Nucleus accumbens (tissue), 56 donors: Measurements from ENCODE around the gene CCDC126.
"Not testable (repeated sequence)": the region's sequence is repeated elsewhere in the genome, so short reads cannot be mapped to it uniquely, and the experiment has no call there.

Experiments used
- DNase-seq, 56 donors: peaks; one replicate each; lab custom pipeline; 2025; lab: John Stamatoyannopoulos, UW

CCDC126 gene, protein sequence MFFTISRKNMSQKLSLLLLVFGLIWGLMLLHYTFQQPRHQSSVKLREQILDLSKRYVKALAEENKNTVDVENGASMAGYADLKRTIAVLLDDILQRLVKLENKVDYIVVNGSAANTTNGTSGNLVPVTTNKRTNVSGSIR

DNA sequence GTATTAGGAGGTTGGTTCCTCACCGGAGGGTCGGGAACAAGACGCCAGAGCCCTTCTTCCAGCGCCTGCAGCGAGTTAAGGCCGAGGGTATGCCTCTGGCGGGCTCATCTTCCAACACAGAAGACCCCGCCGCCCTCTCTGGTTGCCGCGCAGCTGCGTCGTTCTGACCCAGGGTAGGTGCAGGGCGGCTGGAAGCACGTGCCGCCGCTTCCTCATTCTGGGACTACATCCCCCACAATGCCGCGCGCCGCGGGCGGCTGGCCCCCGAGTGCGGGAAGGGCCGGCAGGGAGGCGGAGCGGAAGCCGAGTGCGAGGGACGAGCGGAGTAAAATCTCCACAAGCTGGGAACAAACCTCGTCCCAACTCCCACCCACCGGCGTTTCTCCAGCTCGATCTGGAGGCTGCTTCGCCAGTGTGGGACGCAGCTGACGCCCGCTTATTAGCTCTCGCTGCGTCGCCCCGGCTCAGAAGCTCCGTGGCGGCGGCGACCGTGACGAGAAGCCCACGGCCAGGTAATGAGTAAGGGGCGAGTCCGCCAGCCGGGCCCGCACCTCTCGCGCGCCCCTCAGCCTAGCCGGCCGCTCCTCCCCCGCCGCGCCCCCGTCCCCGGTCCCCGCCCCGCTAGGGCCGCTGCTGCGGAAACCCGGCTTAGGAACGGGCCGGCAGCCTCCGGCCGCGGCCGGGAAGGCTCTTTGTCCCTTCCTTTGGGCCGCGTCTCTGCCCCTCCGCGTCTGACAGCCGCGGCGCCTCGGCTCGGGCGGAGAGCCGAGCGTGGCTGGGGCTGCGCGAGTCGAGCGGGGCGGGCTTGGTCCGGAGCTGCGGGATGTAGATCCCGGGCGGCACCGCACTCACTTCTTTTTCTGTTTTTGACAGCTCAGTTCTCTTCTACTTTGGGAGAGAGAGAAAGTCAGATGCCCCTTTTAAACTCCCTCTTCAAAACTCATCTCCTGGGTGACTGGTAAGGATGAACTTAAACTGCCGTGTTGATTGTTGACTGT, at the start of gene CCDC126:
Gene CCDC126, plus strand, starts transcription at position 289 of the 998 bp plus-strand sequence. CDS start 13,934 bp downstream, outside the sequence.
- DNase-seq = peak in 55 of 56 donors; percentile 35 to 94 (median 85)

DNA sequence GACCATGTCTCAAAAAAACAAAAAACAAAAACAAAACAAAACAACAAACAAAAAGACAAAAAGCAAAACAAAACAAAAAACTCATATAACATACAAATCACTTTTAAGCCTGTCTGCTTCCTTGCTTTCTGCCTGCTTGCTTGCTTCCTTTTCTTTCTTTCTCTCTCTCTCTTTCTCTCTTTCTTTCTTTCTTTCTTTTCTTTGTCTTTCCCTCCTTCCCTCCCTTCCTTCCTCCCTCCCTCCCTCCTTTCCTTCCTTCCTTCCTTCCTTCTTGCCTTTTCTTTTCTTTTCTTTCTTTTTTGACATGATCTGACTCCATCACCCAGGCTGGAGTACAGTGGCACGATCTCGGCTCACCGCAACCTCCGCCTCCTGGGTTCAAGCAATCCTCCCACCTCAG, 49.5 kb upstream of the CCDC126 start:
- DNase-seq = no peak

DNA sequence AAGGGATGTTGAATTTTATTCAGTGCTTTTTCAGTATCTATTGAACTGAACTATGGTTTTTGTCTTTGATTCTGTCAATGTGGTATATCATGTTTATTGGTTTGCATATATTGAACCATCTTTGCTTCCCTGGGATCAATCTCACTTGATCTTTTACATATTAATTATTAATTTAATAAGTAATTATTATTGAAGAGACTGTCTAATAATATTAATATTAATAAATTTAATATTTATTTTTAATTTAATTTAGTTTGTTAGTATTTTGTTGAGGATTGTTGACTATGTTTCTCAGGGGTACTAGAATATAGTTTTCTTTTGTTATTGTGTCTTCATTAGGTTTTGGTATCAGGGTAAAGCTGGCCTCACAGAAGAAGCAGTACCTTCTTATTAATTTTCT, 38.9 kb upstream of the CCDC126 start:
- no peak for DNase-seq

DNA sequence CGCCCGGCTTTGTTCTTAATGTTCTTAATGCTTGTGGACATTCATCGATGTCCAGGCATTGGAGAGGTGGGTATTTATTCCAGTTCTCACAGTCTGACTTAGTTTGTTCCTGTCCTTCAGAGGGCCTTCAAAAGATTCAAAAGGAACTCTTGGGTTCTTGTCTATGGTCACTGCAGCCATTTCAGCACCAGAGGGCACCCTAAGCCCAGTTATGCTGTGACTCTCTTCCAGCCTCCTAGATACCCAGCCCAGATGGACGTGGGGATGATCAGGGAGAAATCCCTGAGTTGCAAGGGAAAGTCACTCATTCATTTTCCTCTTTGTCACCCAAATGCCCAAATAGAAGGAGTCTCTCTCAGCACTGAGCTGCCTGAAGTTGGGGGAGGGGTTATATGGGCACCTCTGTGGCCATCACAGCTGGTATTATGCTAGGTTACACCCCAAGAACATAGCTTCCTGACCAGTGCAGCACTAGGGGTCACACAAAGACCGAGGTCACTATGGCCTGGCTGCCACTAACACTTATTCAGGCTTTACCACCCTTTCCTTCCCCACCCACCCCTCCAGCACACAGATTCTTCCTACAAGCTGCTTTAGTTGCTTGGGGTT, 26.5 kb upstream of the CCDC126 start:
- DNase-seq = peak in 52 of 56 donors; percentile 1 to 82 (median 46)

DNA sequence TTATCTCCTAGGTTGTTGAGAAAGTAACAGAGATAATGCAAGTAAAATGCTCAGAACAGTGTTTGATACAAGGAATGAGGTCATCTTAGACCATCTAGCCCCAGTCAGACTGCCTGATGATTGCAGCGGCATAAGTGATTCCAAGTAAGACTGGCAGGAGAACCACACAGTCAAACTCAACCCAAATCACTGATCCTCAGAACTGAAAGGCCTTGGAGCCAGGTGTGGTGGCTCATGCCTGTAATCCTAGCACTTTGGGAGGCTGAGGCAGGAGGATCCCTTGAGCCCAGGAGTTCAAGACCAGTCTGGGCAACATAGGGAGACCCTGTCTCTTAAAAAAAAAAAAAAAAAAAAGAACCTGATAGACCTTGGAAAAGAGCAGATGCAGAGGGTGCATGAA, 15.2 kb upstream of the CCDC126 start:
- not testable (repeated sequence) for DNase-seq

DNA sequence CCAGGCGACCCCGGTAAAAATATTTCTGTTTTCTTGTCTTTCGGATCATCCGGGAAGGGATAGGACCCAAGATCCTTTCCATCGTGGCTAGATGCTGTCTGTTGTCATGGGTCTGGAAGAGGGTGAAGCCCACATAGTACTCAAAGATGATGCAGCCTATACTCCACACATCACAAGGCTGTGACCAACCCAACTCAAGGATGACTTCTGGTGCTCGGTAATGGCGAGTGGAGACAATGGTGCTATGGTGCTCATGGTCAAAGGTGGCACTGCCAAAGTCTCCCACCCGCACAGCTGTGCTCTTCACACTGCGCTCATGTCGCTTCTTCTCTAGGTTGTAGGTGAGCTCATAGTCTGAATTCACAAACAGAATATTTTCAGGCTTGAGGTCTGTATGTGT, 11.9 kb upstream of the CCDC126 start:
- DNase-seq = not testable (repeated sequence)

DNA sequence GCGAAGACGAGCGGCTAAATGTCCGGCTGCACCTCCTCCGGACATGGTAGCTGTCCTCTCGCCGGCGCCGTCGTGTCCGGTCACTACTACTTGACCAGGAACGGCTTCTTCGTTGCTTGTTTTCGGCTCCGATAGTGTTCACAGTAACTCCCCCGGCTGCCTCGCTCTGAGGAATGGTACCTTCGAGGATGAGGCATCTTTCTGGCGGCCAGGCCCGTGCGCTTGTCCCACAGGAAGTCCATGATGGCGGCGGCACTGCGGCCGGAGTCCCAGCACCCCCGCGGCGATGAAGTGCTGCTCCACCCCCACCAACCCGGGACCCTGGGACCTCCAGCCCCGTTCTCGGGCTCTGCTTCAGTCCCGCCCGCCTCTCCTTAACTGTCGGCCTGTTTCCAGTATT, 11.0 kb upstream of the CCDC126 start:
- DNase-seq = no peak

DNA sequence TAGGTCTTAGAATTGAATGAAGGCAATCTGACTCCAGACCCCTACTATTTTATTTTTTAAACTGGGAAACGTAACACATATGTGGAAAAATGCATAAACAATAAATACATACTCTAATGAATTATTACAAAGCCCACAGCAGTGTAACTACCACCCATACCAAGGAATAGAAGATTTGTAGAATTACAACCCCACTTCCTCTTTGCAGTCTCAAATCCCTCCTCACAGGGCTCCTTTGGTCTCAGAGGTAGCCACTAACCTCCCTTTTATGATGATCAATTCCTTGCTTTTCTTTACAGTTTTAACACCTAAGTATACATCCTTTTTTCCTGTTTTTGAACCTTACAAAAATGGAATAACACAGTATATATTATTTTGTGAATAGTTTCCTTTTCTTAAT, 6.7 kb upstream of the CCDC126 start:
- DNase-seq = no peak

DNA sequence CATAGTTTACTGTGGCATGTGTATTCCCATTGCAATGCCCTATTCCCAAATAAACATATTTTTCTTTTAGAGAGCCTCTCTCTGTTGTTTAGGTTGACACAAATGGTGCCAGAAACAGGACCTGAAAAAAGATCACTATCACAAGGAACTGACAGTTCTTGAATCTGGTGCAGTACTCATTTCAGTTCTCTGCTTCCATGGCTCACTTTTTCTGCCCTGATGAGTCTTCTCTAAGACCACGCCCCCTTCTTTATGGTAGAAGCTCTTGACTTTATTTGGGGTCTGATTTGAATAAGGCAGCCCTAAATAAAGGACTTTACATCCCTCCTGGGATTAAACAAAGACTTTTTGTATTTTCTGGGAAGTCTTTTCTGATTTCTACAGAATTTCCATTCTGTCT, 3.5 kb upstream of the CCDC126 start:
- no peak for DNase-seq

DNA sequence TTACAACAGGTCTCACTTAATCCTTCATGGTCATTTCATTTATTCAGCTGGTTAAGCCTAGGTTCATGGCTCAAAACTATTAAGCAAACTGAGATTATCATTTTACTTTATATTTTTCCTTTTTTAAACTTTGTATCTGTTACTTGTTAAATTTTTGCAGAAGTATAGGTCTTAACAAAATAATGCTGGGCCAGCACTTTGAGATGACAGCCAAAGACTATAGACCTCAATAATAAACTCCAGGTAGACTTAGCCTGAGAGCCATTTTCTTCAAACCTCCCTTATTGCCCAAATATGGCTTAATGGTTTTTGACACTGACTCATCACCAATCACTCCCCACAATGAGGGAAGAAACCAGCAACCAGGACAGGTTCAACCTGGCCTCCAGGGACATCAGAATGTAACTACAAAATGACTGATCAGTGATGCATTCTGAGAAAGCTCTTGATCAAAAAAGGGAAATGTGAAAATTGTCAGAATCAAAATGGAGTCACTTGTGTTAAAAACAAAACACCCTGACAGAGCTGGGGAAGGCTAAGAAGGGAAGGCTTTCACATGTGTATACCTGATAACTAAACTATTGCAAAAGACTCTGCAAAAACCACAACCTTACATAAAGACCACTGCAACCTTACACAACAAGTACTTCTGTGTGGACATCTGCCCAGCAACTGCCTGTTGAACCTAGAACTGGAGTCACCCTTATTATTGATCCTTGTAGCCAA, 2.1 kb upstream of the CCDC126 start:
- no peak for DNase-seq

DNA sequence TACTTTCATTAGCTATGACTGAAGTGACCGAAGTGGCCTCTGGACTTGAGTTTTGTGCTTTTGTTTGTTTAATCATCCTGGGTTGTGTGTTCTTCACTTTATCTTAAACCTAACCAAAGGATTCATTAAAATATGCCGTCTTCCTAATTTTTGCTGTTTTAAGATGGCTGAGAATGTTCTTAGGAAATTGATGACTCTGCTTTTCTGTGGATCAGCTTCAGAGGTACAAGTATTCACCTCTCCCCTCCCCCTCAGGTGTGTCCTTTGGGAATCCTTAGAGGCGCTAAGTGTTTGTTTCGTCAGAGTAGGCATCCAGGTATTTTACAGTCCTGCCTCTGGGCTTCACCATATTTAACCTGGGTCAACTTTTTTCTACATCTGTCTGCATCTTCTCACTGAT, 1.1 kb downstream of the CCDC126 start:
- no peak for DNase-seq

DNA sequence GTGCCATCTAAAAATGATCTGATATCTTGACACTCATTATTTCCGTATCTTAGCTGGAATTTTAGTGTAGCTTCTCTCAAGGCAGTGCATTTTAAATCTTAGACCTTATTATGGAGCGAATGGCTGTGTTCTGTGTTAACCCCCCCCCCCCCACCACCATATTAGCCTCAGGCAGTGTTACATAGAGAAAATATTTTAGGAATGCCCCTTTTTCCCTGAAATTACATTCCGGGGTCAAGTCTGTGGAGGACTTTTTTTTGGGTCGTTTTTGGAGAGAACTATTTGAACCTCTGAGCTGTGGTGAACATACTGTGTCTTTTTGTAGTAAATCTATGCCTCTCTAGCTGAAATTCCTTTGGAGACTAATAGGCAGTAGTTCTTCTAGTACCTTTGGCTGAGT, 3.1 kb downstream of the CCDC126 start:
- DNase-seq = no peak

DNA sequence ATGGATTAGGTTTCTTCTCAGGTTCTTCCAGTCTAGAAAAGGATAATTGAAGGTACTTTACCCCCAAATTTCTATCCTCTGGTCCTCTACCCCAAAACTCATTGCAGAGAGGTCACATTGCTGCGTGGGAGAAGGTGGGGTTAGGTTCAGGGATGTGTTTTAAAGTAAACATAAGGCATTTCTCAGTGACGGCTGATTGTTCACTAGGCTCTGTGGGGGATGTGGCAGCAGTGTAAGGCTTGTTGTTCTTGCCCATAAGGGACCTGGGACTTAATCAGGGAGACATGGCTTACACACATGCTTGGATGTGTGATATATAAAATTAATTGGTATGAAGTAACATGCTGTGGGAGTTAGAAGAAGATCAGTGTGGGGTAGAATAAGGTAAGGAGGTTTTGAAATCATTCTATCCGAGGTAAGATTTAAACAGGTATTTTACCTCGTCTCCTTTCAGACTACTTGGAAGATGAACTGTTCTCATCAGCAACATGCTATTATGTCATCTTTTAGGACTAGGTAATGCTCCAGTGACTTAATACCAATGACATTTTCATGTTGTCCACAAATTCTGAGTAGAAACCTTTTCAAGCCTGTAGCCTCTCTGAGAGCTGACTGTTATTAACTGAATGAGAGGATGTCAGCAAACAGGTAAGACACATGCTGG, 6.6 kb downstream of the CCDC126 start:
- no peak for DNase-seq

DNA sequence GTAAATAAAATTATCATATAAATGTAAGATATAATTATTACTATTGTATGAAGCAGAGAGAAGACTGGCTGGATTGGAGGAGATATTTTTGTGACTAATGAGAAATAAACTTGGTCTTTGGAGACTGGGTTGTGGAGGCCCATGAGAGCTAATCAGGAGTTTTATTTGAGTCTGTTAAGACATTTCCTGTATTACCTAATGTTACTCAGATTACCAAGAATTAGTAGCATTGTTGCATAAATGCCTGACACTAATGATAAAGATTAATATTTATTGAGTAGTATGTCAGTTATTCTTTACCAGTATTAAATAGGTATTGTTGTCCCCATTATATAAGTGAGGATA, 7.1 kb downstream of the CCDC126 start:
- DNase-seq = no peak

DNA sequence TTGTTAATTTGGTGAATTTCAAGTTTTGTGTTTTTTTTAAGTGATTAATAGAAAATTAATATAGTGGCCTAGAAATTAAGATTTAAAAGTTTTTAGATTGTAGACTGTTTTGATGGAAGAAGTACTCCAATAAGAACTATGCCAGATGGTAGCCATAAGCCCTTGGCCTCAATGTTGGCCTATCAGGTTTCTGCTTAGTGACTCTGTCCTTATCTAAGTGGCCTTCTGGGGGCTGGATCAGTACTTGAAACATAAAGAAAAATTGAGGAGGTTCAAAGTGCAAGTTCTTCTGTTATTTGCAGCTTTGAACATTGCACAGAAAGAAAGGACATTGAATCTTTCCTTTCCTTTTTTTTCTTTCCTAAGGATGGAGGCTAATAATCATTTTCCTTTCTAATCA, 9.9 kb downstream of the CCDC126 start:
- no peak for DNase-seq

DNA sequence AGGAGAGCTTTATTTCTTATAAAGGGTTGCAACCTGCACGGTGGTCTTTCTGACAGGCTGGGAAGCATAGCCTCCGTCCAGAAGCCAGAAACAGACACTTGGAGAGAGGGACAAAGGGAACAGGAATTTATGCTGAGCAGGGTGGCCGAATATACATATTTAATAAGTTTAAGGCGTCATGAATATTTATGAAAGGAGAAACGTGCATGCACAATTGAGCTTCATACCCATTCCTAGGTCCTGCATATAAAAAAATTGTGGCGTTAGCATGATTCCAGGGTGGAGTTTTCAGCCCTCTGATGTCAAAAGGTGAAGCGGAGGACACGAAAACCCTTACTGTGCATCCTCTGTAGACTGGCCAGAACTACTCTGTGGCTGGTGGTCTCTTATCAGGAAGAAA, 10.7 kb downstream of the CCDC126 start:
- DNase-seq = no peak

DNA sequence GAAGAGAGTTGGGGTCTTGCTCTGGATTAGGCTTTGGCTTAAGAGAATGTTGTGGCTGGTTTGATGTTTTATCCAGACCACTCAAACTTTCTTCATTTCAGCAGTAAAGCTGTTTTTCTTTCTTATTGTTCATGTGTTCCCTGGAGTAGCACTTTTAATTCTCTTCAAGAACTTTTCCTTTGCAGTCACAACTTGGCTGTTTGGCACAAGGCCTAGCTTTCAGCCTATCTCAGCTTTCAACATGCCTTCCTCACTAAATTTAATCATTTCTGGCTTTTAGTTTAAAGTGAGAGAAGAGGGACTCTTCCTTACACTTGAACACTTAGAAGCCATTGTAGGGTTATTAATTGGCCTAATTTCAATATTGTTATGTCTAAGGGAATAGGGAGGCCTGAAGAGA, 18.1 kb downstream of the CCDC126 start:
- no peak for DNase-seq

DNA sequence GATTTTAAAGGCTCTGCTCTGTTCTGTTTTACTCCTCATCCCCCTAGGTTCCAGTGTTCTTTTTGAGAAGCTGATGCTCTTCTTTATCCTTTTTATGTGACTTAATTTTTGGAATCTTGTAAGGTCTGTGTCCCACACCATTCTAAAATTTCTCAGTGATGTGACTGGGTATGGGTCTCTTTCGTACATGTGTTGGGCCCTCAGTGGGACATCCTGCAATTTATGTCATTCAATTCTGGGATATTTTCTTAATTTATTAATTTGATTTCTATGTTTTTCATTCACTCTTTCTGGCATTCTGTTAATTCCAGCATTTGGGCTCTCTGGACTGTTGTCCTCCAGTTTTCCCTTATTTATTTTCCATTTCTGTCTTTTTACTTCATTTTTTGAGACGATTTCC, 19.4 kb downstream of the CCDC126 start:
- no peak for DNase-seq

DNA sequence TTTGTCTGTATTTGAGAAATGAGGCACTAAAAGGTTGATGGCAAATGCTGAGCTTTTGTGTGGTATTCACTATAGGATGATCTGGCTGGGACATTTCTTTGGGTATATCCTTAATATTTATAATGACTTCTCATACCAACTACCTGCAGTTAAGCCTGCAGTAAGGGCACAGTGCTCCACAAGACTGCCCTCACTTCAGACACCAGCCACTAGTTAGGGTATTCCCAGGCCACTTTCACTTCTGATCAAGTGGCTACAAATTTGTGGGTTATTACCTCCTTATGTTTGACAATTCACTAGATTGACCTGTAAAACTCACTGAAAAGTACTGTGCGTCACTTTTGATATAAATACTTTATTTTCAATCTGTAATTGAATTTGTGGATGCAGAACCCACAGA, 20.3 kb downstream of the CCDC126 start:
- DNase-seq = no peak

DNA sequence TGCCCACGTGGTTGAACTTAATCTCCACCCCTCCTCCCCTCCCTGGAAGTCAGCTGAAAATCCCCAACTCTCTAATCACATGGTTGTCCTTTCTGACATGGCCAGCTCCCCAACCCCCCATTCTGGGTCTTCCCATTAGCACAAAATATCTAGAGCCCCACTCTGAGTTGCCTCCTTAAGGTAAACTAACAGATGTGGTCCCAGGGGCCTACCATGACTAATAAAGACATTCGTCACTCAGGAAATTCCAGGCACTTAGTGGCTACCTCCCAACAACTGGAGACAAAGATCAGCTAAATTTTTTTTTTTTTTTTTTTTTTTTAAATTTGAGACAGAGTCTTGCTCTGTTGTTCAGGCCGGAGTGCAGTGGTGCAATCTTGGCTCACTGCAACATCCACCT, 21.1 kb downstream of the CCDC126 start:
- DNase-seq = no peak
